ENCODE measurements around the gene GALNT12.

The GALNT12 gene

GRCh38 chr9:98805506-98806272 lies 1.8 kb upstream of the GALNT12 start:
- DNase-seq, result no peak

GRCh38 chr9:98806394-98807035 lies 955 bp upstream of the GALNT12 start:
- DNase-seq, result no peak

- no peak for DNase-seq
Measured at GRCh38 chr9:98807814-98808195, 335 bp downstream of the GALNT12 start.

GRCh38 chr9:98808411-98808815 lies 943 bp downstream of the GALNT12 start:
- DNase-seq, result peak; percentile 67

GRCh38 chr9:98808875-98809274 lies 1.4 kb downstream of the GALNT12 start:
- DNase-seq, result no peak

- no peak for DNase-seq
Measured at GRCh38 chr9:98809311-98810101, 2.0 kb downstream of the GALNT12 start.

- DNase-seq, result no peak
Measured at GRCh38 chr9:98810102-98810842, 2.8 kb downstream of the GALNT12 start.

GRCh38 chr9:98811051-98811650 lies 3.7 kb downstream of the GALNT12 start:
- DNase-seq, result no peak

- no peak for DNase-seq
Measured at GRCh38 chr9:98815391-98815951, 8.0 kb downstream of the GALNT12 start.

- DNase-seq, result no peak
Measured at GRCh38 chr9:98818764-98819163, 11.3 kb downstream of the GALNT12 start.

GRCh38 chr9:98819231-98819630 lies 11.8 kb downstream of the GALNT12 start:
- DNase-seq, result no peak

- DNase-seq, result no peak
Measured at GRCh38 chr9:98821831-98822230, 14.4 kb downstream of the GALNT12 start.

GRCh38 chr9:98822661-98823060 lies 15.2 kb downstream of the GALNT12 start:
- DNase-seq, result no peak

GRCh38 chr9:98823666-98824334 lies 16.3 kb downstream of the GALNT12 start:
- DNase-seq, result no peak

- no peak for DNase-seq
Measured at GRCh38 chr9:98825414-98825813, 17.9 kb downstream of the GALNT12 start.

- no peak for DNase-seq
Measured at GRCh38 chr9:98826716-98827115, 19.2 kb downstream of the GALNT12 start.

GRCh38 chr9:98829766-98830165 lies 22.3 kb downstream of the GALNT12 start:
- DNase-seq, result no peak

GRCh38 chr9:98830554-98830953 lies 23.1 kb downstream of the GALNT12 start:
- DNase-seq, result no peak

GRCh38 chr9:98831696-98832095 lies 24.2 kb downstream of the GALNT12 start:
- DNase-seq, result no peak

GRCh38 chr9:98832768-98833089 lies 25.3 kb downstream of the GALNT12 start:
- DNase-seq, result no peak

GRCh38 chr9:98833090-98833956 lies 25.9 kb downstream of the GALNT12 start:
- DNase-seq, result no peak
